HG02852 (cell line): Measurements from ENCODE around the gene MUC5B.
"Not testable (repeated sequence)": the region's sequence is repeated elsewhere in the genome, so short reads cannot be mapped to it uniquely, and the experiment has no call there.

Experiments used
- ATAC-seq: cut with Tn5 transposase; IDR thresholded peaks from one replicate; pipeline ENCODE4 v1.9.1; 2021; ENCODE audit warnings: mild to moderate bottlenecking, moderate library complexity; ENCODE audit not compliant: unreplicated experiment

Gene MUC5B

GRCh38 chr11:1231396-1232020, 8.6 kb downstream of the MUC5B start:
- no peak for ATAC-seq

- no peak for ATAC-seq
These were observed 9.4 kb downstream of the MUC5B start for GRCh38 chr11:1232021-1232882.

- ATAC-seq = no peak
These were observed 10.0 kb downstream of the MUC5B start for GRCh38 chr11:1232883-1233321.

GRCh38 chr11:1233351-1234053, 10.6 kb downstream of the MUC5B start:
- ATAC-seq = no peak

GRCh38 chr11:1234054-1234720, 11.3 kb downstream of the MUC5B start:
- ATAC-seq = no peak

- no peak for ATAC-seq
These were observed 12.0 kb downstream of the MUC5B start for GRCh38 chr11:1234771-1235305.

- ATAC-seq = no peak
These were observed 12.5 kb downstream of the MUC5B start for GRCh38 chr11:1235306-1235900.

GRCh38 chr11:1235901-1236315, 13.0 kb downstream of the MUC5B start:
- no peak for ATAC-seq

- ATAC-seq = no peak
These were observed 13.7 kb downstream of the MUC5B start for GRCh38 chr11:1236316-1237127.

GRCh38 chr11:1237128-1237580, 14.3 kb downstream of the MUC5B start:
- ATAC-seq = no peak

GRCh38 chr11:1237851-1238250, 15.0 kb downstream of the MUC5B start:
- no peak for ATAC-seq

- ATAC-seq = no peak
These were observed 16.1 kb downstream of the MUC5B start for GRCh38 chr11:1238767-1239595.

GRCh38 chr11:1239596-1240205, 16.8 kb downstream of the MUC5B start:
- ATAC-seq = no peak

GRCh38 chr11:1240771-1241170, 17.9 kb downstream of the MUC5B start:
- ATAC-seq = no peak

GRCh38 chr11:1241706-1242105, 18.8 kb downstream of the MUC5B start:
- no peak for ATAC-seq

- no peak for ATAC-seq
These were observed 19.4 kb downstream of the MUC5B start for GRCh38 chr11:1242289-1242688.

- not testable (repeated sequence) for ATAC-seq
These were observed 19.9 kb downstream of the MUC5B start for GRCh38 chr11:1242751-1243150.

GRCh38 chr11:1243521-1243920, 20.7 kb downstream of the MUC5B start:
- not testable (repeated sequence) for ATAC-seq
